ENCODE data around the gene HSD17B14.
A peak's percentile ranks its signal among the peaks of the same experiment; 100 is the strongest.

GRCh38 chr19:48874303-48875135 lies 38.2 kb upstream of the HSD17B14 start:
- TF ChIP-seq CTCF (IDR thresholded peaks at IDR 0.05): peak in 1 of 6 experiments; percentile 3
- TF ChIP-seq POLR2A (IDR thresholded peaks at IDR 0.05): no peak
